Esophagus squamous epithelium (tissue), 5 donors: ENCODE data around the gene CROT. TPM values are rescaled to one million over a fixed set of nuclear protein-coding genes. Genes with fewer than 3 reads are reported as not detected.

Experiments used
- DNase-seq: peaks from one replicate; lab custom pipeline; 2025; lab: John Stamatoyannopoulos, UW
- H3K27ac ChIP-seq, 4 donors: fragments of 200-600 bp; sonication (generic); one replicate each; pipeline ENCODE4 v1.5.1; 2016 to 2019; ENCODE audit warnings: mild to moderate bottlenecking in 1 of 4
- H3K27me3 ChIP-seq, 4 donors: fragments of 200-600 bp; sonication (generic); 1 replicate in 3 of 4; 2 replicates in 1 of 4; pipeline versions ENCODE4 v1.5.1 to v1.6.0; 2017 to 2021; ENCODE audit warnings: antibody characterized with exemption in 1 of 4
- H3K36me3 ChIP-seq, 3 donors: fragments of 200-600 bp; sonication (generic); one replicate each; pipeline ENCODE4 v1.5.1; 2016 to 2019
- H3K4me1 ChIP-seq, 3 donors: fragments of 200-600 bp; sonication (generic); one replicate each; pipeline ENCODE4 v1.5.1; 2017 to 2019
- H3K4me3 ChIP-seq, 4 donors: fragments of 200-600 bp; sonication (generic); 1 replicate in 3 of 4; 2 replicates in 1 of 4; pipeline ENCODE4 v1.5.1; 2016 to 2019; ENCODE audit warnings: mild to moderate bottlenecking in 2 of 4, moderate library complexity in 1 of 4
- H3K9me3 ChIP-seq, 3 donors: fragments of 200-600 bp; sonication (generic); one replicate each; pipeline ENCODE4 v1.5.1; 2016 to 2019
- POLR2A ChIP-seq, 4 donors: fragments of 450-650 bp; IDR thresholded peaks; one replicate each; pipeline ENCODE4 v1.6.1; 2017; ENCODE audit warnings: antibody characterized with exemption in 4 of 4, mild to moderate bottlenecking in 4 of 4, moderate library complexity in 3 of 4
- WGBS, 2 donors: methylation state at CpG; one replicate each; pipeline ENCODE4 v1.1.5; 2018; 5-methylcytosine and 5-hydroxymethylcytosine counted together
- intact Hi-C: fragments of 100-400 bp; cut with DNase I; formaldehyde crosslinking; loops from one replicate; pipeline ENCODE4 v1.15.0; 2022
- total RNA-seq, 4 donors: library from RNA; depleted of rRNA; stranded (reverse); fragments of >200 nt; gene quantifications; one replicate each; pipeline ENCODE4 v1.1.0, GENCODE V29; 2016
- TF ChIP-seq, protein P1 (sequence below), 6 experiments: fragments of 450-650 bp in 4 of 6; fragments of 200-600 bp in 2 of 6; sonication (generic) in 2 of 6; IDR thresholded peaks; one replicate each; pipeline ENCODE4 v1.5.1; 2016 to 2019; ENCODE audit warnings: antibody characterized with exemption in 6 of 6, mild to moderate bottlenecking in 4 of 6, moderate library complexity in 4 of 6
- donor health status: DM: yes; HTN: yes; CAD: no.

Gene CROT
- total RNA-seq, 4 donors from 2014 or later = 34.5 to 42.2 (median 36.1) TPM

DNA sequence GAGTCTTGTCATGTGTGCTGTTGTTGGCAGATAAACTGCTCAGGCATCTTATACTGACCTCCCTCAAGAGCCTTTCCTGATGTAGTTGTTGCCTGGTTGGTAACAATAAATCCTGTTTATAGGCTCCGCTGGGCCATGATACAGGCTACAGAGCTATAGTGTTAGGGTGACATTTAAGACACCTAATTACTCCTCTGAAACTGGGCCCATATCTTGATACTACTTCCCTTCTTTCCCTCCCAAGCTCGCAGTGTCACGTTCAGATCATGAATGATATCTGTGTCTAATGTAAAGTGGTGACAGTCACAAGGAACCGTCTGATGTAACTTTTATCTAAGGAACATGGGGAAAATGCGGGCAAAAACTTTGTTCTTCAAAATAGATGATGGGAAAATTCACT, 35.4 kb downstream of the CROT start:
- no peak for DNase-seq
- TF ChIP-seq, protein P1, sequence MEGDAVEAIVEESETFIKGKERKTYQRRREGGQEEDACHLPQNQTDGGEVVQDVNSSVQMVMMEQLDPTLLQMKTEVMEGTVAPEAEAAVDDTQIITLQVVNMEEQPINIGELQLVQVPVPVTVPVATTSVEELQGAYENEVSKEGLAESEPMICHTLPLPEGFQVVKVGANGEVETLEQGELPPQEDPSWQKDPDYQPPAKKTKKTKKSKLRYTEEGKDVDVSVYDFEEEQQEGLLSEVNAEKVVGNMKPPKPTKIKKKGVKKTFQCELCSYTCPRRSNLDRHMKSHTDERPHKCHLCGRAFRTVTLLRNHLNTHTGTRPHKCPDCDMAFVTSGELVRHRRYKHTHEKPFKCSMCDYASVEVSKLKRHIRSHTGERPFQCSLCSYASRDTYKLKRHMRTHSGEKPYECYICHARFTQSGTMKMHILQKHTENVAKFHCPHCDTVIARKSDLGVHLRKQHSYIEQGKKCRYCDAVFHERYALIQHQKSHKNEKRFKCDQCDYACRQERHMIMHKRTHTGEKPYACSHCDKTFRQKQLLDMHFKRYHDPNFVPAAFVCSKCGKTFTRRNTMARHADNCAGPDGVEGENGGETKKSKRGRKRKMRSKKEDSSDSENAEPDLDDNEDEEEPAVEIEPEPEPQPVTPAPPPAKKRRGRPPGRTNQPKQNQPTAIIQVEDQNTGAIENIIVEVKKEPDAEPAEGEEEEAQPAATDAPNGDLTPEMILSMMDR (IDR thresholded peaks at IDR 0.05) = no peak
- TF ChIP-seq POLR2A (IDR thresholded peaks at IDR 0.05) = no peak
- Histone ChIP-seq H3K9me3 (no peaks in the 10 kb centered on the region), H3K27me3 (no peaks in the 10 kb centered on the region), H3K4me1 (no peaks in the 10 kb centered on the region), H3K27ac (no peak overlapping the region), H3K36me3 (peaks cover 0 to 98% (median 0%) of the 10 kb centered on the region in 3 donors), H3K4me3 (no peak overlapping the region)
- WGBS, 2 donors = 90 to 92% methylated on average over 5 of the region's 5 CpGs
- intact Hi-C loops = no loop called here

DNA sequence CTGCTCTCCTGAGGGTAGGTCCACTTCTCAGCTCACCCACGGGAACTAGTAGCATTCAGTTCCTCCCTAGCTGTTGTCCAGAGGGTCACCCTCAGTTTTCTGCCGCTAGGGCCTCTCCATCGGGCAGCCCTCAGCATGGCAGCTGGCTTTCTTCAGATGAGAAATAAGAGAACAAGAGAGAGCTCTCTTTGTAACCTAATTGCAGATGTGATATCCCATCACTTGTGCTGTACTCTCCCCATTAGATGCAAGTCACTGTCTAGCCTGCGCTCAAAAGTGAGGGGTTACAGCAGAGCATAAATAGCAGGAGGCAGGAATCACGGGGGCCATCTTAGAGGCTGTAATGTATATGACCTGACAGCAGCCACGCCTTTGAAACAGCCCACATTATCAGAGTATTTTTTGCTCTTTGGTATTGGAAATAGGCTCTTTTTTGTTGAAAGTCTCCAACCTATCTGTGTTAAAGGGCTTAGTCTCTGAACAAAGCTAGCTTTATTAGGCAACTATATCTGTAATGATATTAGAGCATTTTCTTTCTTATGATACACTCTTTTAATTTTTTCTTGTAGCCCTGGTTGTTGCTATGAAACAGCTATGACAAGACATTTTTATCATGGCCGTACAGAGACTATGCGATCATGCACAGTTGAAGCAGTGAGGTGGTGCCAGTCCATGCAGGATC, 45.7 kb downstream of the CROT start:
- WGBS, 2 donors = 88 to 95% methylated on average over 6 to 7 of the region's 8 CpGs
- intact Hi-C loops = no loop called here
- Histone ChIP-seq H3K9me3 (no peaks in the 10 kb centered on the region), H3K36me3 (peaks cover 0 to 89% (median 0%) of the 10 kb centered on the region in 3 donors), H3K27me3 (no peaks in the 10 kb centered on the region), H3K4me3 (no peak overlapping the region), H3K27ac (no peak overlapping the region), H3K4me1 (no peaks in the 10 kb centered on the region)
- no peak for DNase-seq
- no peak for TF ChIP-seq POLR2A (IDR thresholded peaks at IDR 0.05)
- TF ChIP-seq, protein P1 (IDR thresholded peaks at IDR 0.05) = no peak

DNA sequence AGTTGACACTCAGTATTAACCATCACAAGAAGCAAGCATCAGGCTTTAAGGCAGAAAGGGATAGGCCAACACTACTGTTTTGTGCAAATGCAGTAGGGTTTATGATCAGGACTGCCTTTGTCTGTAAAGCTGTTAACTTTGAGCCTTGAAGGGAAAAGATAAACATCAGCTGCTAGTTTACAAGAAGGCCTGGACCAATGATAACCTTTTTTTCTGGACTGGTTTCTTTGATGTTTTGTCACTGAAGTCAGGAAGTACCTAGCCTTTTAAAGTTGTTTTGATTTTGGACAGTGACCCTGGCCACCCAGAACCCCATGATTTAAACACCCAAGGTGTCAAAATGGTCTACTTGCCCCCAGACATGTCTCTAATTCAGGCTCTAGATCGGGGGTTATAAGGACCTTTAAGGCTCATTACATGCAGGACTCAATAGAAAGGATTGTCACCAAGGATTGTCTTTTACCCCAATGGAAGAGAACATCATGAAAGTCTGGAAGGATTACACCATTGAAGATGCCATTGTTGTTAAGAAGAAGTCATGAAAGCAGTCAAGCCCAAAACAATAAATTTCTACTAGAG, 50.1 kb downstream of the CROT start:
- no peak for DNase-seq
- Histone ChIP-seq H3K27ac (no peak overlapping the region), H3K4me1 (no peaks in the 10 kb centered on the region), H3K27me3 (no peaks in the 10 kb centered on the region), H3K9me3 (no peaks in the 10 kb centered on the region), H3K4me3 (no peak overlapping the region), H3K36me3 (peaks cover 0 to 86% (median 0%) of the 10 kb centered on the region in 3 donors)
- intact Hi-C loops = no loop called here
- WGBS, 2 donors = 91 to 100% methylated on average over 1 of the region's 1 CpG
- TF ChIP-seq, protein P1 (IDR thresholded peaks at IDR 0.05) = no peak
- no peak for TF ChIP-seq POLR2A (IDR thresholded peaks at IDR 0.05)

DNA sequence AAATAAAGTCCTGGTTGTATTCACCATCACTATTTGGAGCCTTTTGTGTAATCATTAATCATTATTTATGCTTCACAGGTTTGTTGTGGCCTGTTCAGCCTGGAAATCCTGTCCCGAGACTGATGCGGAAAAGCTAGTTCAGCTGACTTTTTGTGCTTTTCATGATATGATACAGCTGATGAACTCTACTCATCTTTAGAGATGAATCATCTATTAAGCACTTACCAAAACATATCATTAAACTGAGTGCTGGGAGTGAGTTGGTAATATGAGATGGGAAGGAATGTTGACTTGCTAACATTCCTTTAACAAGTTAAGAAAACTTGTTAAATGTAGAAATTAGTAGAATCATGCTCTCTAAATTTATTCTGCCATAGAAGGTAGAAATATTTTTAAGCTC, 53.0 kb downstream of the CROT start:
- intact Hi-C loops = no loop called here
- H3K27ac ChIP-seq = no peak overlapping the region
- peaks cover 0 to 57% (median 0%) of the 10 kb centered on the region in 3 donors for H3K36me3 ChIP-seq
- H3K4me3 ChIP-seq = no peak overlapping the region
- 62 to 75% methylated on average over 2 of the region's 2 CpGs for WGBS, 2 donors
- no peak for TF ChIP-seq POLR2A (IDR thresholded peaks at IDR 0.05)
- TF ChIP-seq, protein P1 (IDR thresholded peaks at IDR 0.05) = no peak
- H3K9me3 ChIP-seq = no peaks in the 10 kb centered on the region
- H3K27me3 ChIP-seq = no peaks in the 10 kb centered on the region
- H3K4me1 ChIP-seq = no peaks in the 10 kb centered on the region
- no peak for DNase-seq

DNA sequence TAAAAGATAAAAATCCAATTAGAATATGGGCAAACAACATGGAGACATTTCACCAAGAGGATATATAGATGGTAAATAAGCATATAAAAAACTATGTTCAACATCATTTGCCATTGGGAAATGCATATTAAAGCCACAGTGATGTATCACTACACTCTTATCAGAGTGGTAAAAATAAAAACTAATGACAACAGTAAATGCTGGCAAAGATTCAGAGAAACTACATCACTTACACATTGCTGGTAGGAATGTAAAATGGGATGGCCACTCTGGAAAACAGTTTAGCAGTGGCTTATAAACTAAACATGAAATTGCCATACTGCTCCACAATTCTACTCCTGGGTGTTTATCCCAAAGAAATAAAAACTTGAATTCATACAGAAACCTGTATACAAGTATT, 59.2 kb downstream of the CROT start:
- DNase-seq = no peak
- no peaks in the 10 kb centered on the region for H3K36me3 ChIP-seq
- H3K27ac ChIP-seq = no peak overlapping the region
- intact Hi-C loops = no loop called here
- no peaks in the 10 kb centered on the region for H3K4me1 ChIP-seq
- no peaks in the 10 kb centered on the region for H3K27me3 ChIP-seq
- no peak overlapping the region for H3K4me3 ChIP-seq
- TF ChIP-seq, protein P1 (IDR thresholded peaks at IDR 0.05) = no peak
- no peak for TF ChIP-seq POLR2A (IDR thresholded peaks at IDR 0.05)
- no peaks in the 10 kb centered on the region for H3K9me3 ChIP-seq
